Tibial nerve (tissue), 4 donors: ENCODE measurements around the gene DGKI.

Experiments
- EP300 ChIP-seq, 2 donors: sonication (generic); formaldehyde crosslinking; IDR thresholded peaks; one replicate each; pipeline ENCODE4 v1.6.1; 2017; ENCODE audit warnings: antibody characterized with exemption in 2 of 2, mild to moderate bottlenecking in 1 of 2
- POLR2A ChIP-seq, 2 donors: fragments of 450-650 bp; IDR thresholded peaks; one replicate each; pipeline ENCODE4 v1.6.1; 2017; ENCODE audit warnings: antibody characterized with exemption in 2 of 2, mild to moderate bottlenecking in 2 of 2, moderate library complexity in 2 of 2
- TF ChIP-seq, protein P1 (sequence below), 5 experiments: fragments of 200-600 bp in 3 of 5; fragments of 450-650 bp in 2 of 5; sonication (generic) in 3 of 5; IDR thresholded peaks; one replicate each; pipeline ENCODE4 v1.5.1; 2016 to 2019; ENCODE audit warnings: antibody characterized with exemption in 5 of 5, mild to moderate bottlenecking in 3 of 5, moderate library complexity in 2 of 5

DNA sequence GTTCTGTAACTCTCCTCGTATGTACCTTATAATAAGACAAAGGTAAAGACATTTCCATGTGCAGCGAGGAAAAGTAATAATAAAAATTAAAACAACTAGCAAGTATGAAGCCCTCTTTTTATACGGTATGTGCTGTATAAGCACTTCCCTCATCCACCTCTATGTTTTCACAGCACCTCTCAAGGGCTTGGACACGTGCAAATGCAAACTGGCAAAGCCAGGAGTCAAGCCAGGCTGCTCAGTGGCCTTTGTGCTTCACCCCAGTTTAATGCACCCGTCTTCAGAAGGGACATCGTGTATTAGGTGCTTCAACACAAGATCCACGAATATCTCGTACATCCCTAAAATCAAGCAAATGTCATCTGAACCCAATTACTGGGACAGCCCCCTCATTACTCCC, 1.3 kb upstream of the DGKI start:
- TF ChIP-seq, protein P1, sequence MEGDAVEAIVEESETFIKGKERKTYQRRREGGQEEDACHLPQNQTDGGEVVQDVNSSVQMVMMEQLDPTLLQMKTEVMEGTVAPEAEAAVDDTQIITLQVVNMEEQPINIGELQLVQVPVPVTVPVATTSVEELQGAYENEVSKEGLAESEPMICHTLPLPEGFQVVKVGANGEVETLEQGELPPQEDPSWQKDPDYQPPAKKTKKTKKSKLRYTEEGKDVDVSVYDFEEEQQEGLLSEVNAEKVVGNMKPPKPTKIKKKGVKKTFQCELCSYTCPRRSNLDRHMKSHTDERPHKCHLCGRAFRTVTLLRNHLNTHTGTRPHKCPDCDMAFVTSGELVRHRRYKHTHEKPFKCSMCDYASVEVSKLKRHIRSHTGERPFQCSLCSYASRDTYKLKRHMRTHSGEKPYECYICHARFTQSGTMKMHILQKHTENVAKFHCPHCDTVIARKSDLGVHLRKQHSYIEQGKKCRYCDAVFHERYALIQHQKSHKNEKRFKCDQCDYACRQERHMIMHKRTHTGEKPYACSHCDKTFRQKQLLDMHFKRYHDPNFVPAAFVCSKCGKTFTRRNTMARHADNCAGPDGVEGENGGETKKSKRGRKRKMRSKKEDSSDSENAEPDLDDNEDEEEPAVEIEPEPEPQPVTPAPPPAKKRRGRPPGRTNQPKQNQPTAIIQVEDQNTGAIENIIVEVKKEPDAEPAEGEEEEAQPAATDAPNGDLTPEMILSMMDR (IDR thresholded peaks at IDR 0.05) = no peak
- TF ChIP-seq EP300 (IDR thresholded peaks at IDR 0.05) (no peak), POLR2A (IDR thresholded peaks at IDR 0.05) (no peak)
